Measurements from ENCODE around the gene GLTPD2. TPM values are rescaled to one million over a fixed set of nuclear protein-coding genes. Genes with fewer than 3 reads are reported as not detected.

Gene GLTPD2
- total RNA-seq, 1 donor from 2014 or later = not detected

- Mint-ChIP-seq H3K4me1 (no peaks in the 10 kb centered on the region), H3K27me3 (ENCODE audit: low read depth) (peaks cover 18% of the 10 kb centered on the region), H3K36me3 (ENCODE audit: low read depth) (no peaks in the 10 kb centered on the region), H3K27ac (ENCODE audit: unreplicated experiment) (no peak within 1 kb of the TSS), H3K4me3 (no peak within 1 kb of the TSS), H3K9me3 (no peaks in the 10 kb centered on the region)
- no peak for DNase-seq (ENCODE audit: low read depth, low spot score)
- no peak for TF ChIP-seq CTCF (conservative IDR thresholded peaks at IDR 0.05)
Measured at GRCh38 chr17:4771519-4772234, 17.1 kb upstream of the GLTPD2 start, which contains the start of gene TM4SF5. TSS of gene TM4SF5 (plus strand) at chr17:4771886. CDS start at chr17:4771923, 37 bp downstream.

- DNase-seq (ENCODE audit: low read depth, low spot score) = no peak
- no peak overlapping the region for H3K27ac Mint-ChIP-seq (ENCODE audit: unreplicated experiment)
- no peaks in the 10 kb centered on the region for H3K4me1 Mint-ChIP-seq
Measured at GRCh38 chr17:4772235-4772613, 16.5 kb upstream of the GLTPD2 start.

DNA sequence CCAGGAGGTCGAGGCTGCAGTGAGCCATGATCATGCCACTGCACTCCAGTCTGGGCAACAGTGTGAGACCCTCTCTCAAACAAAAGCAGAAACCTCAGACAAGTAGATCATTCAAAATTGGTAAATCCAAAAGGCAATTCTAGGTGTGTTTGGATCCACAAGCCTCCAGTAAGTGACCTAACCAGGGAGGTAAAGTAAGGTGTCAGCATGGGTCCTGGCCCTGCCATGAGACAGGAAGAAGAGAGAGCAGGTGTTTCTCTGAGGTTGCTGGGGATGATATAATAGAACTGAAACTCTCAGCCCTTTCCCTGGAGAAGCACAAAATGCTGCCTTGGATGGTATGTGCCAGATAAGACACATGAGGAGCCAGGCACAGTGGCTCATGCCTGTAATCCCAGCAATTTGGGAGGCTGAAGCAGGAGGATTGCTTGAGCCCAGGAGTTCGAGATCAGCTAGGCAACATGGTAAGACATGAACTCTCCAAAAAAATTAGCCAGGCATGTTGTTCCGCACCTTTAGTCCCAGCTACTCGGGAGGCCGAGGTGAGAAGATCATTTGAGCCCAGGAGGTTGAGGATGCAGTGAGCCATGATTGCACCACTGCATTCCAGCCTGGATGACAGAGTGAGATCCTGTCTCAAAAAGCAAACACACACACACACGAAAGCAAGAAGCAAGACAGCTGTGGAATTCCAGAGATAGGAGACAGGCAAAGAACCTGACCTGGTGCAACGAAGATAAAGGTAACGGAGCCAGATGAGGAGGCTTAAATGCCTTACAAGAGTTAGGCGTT is 10.6 kb upstream of the GLTPD2 start:
- no peak for DNase-seq (ENCODE audit: low read depth, low spot score)
- Mint-ChIP-seq H3K27me3 (ENCODE audit: low read depth) (peaks cover 32% of the 10 kb centered on the region), H3K27ac (ENCODE audit: unreplicated experiment) (no peak overlapping the region), H3K9me3 (no peaks in the 10 kb centered on the region), H3K36me3 (ENCODE audit: low read depth) (no peaks in the 10 kb centered on the region), H3K4me1 (no peaks in the 10 kb centered on the region), H3K4me3 (no peak overlapping the region)
- no peak for TF ChIP-seq CTCF (conservative IDR thresholded peaks at IDR 0.05)

More at GRCh38 chr17:4772235-4772613, 16.5 kb upstream of the GLTPD2 start:
- TF ChIP-seq CTCF (conservative IDR thresholded peaks at IDR 0.05) = no peak
- H3K36me3 Mint-ChIP-seq (ENCODE audit: low read depth) = no peaks in the 10 kb centered on the region
- H3K9me3 Mint-ChIP-seq = no peaks in the 10 kb centered on the region
- H3K4me3 Mint-ChIP-seq = no peak overlapping the region
- H3K27me3 Mint-ChIP-seq (ENCODE audit: low read depth) = peaks cover 18% of the 10 kb centered on the region

DNA sequence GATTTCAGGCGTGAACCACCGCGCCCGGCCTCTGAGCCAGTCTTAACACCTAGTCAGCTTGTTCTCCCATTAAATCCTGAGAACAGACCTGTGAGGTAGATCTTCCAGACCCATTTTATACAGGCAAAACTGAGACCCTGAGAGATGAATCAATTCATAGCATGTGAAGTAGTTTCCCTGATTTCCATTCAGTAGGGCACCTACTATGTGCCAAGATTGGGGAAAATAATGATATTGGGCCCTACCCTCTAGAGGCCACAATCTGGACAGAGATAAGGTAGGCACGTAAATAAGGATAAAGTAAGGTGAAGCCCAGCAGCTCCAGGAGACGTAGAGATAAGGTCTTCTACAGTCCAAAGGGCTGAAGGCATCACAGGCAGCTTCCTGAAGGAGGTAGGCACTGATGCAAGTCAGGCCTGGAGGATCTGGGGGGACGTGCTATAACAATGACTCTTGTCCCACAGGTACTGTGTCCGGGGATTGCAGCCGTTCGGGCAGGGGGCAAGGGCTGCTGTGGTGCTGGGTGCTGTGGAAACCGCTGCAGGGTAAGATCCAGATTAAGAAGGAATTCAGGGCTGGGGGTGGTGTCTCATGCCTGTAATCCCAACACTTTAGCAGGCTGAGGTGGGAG is 8.3 kb upstream of the GLTPD2 start:
- H3K36me3 Mint-ChIP-seq (ENCODE audit: low read depth) = no peaks in the 10 kb centered on the region
- H3K4me1 Mint-ChIP-seq = no peaks in the 10 kb centered on the region
- H3K9me3 Mint-ChIP-seq = no peaks in the 10 kb centered on the region
- no peak overlapping the region for H3K27ac Mint-ChIP-seq (ENCODE audit: unreplicated experiment)
- DNase-seq (ENCODE audit: low read depth, low spot score) = no peak
- H3K4me3 Mint-ChIP-seq = no peak overlapping the region
- TF ChIP-seq CTCF (conservative IDR thresholded peaks at IDR 0.05) = no peak
- H3K27me3 Mint-ChIP-seq (ENCODE audit: low read depth) = peaks cover 28% of the 10 kb centered on the region

DNA sequence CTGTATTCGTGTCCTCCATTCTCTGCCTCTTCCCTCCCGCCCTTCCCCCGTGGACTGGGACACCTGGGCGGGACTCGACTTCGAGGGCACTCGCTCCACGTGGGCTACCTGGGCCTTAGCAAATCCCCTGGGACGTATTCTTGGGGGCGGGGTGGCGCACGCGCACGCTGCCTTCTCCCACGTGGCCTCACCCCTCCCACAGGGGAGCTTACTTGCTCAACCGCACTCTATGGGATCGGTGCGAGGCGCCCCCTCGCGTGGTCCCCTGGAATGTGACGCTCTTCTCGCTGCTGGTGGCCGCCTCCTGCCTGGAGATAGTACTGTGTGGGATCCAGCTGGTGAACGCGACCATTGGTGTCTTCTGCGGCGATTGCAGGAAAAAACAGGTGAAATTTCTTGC is 6.1 kb upstream of the GLTPD2 start:
- no peak for DNase-seq (ENCODE audit: low read depth, low spot score)
- H3K27me3 Mint-ChIP-seq (ENCODE audit: low read depth) = peaks cover 40% of the 10 kb centered on the region
- no peaks in the 10 kb centered on the region for H3K4me1 Mint-ChIP-seq
- H3K36me3 Mint-ChIP-seq (ENCODE audit: low read depth) = no peaks in the 10 kb centered on the region
- H3K4me3 Mint-ChIP-seq = no peak overlapping the region
- no peaks in the 10 kb centered on the region for H3K9me3 Mint-ChIP-seq
- no peak for TF ChIP-seq CTCF (conservative IDR thresholded peaks at IDR 0.05)
- H3K27ac Mint-ChIP-seq (ENCODE audit: unreplicated experiment) = no peak overlapping the region
